HTERT RPE-1 (cell line): Measurements from ENCODE around the gene SGCD.

Experiments
- in situ Hi-C: fragments of 300-500 bp; cut with MboI; formaldehyde crosslinking; loops from 4 replicates; pipeline ENCODE4 v1.14.3; 2020; ENCODE audit warnings: low sequenced_read_pairs

Gene SGCD

GRCh38 chr5:156682971-156683370, 356.0 kb downstream of the SGCD start:
- in situ Hi-C loops = no loop called here

GRCh38 chr5:156683509-156683908, 356.5 kb downstream of the SGCD start:
- in situ Hi-C loops = no loop called here

- in situ Hi-C loops = no loop called here
These were observed 357.3 kb downstream of the SGCD start for GRCh38 chr5:156684216-156684615.

- in situ Hi-C loops = no loop called here
These were observed 358.5 kb downstream of the SGCD start for GRCh38 chr5:156685481-156685880.

- in situ Hi-C loops = no loop called here
These were observed 359.4 kb downstream of the SGCD start for GRCh38 chr5:156686380-156686779.

DNA sequence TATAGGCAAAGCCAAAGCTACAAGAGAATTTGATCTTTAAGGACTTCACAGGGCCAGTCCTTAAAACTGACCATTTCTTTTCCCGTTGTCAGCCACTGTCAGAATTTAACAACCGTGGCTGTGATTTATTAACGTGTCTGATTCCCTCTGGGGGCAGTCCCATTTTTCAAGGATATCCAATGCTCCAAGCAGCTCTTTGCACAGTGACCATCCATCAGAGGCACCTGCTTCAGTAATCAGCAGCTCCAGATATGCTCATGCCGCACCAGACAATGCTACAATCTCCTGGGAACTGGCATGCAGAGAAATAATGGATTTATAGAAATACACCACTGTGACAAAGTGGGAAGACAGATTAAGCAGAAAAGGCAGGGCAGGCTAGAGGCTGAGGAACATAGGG, 359.8 kb downstream of the SGCD start:
- in situ Hi-C loops = no loop called here

GRCh38 chr5:156687514-156687913, 360.6 kb downstream of the SGCD start:
- in situ Hi-C loops = no loop called here

DNA sequence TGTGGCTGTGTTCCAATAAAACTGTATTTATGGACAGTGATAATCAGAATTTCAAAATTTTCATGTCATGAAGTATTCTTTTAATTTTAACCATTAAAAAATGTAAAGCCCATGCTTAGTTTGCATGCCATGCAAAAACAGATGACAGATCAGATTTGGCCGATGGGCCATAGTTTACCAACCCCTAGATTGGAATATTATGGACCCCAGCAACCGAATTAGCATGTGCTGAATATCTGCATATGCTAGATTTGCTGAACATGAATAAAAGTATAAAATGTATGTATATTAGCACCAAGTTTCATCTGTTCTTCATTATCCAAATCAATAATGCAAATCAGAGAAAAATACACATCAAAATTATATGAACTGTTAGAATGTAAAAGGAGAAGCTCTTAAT, 364.6 kb downstream of the SGCD start:
- in situ Hi-C loops = no loop called here

GRCh38 chr5:156693113-156693512, 366.1 kb downstream of the SGCD start:
- in situ Hi-C loops = no loop called here

GRCh38 chr5:156694598-156694997, 367.6 kb downstream of the SGCD start:
- in situ Hi-C loops = no loop called here

DNA sequence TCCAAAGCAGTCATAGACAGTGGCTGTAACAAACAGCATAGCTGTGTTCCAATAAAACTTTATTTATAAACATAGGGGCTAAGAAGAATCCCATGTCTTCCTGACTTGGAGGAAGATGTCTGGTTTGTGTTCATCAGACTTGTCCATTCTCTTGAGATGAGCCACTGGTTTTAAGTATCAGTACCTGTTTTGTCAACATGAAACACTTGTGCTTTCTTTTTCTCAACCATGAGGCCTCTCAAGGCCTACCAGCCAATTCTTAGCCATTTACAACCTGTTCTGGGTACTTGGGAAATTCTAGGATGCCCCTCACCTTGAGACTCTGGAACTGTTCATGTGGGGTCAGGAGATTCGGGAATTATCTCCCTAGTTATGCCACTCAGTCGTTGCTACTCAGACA, 368.8 kb downstream of the SGCD start:
- in situ Hi-C loops = no loop called here

DNA sequence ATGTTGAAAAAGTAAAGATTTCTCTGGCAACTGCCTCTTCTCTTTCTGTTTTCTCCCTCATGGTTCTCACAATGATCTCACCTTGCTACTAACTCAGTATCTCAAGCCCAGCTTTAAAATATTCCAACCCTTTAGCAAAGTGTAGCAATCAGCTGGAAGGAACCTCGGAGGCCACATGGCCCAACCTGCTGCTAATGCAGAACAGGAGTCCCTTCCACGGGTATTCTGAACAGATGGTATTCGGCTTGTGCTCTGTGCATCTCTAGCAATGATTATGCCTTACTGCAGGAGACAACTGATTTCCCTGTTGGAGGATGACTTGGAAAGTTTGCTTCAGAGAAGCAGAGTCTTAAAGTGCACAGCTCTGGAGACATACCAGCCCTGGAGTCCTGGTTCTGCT, 371.4 kb downstream of the SGCD start:
- in situ Hi-C loops = no loop called here

- in situ Hi-C loops = no loop called here
These were observed 372.2 kb downstream of the SGCD start for GRCh38 chr5:156699147-156699546.

DNA sequence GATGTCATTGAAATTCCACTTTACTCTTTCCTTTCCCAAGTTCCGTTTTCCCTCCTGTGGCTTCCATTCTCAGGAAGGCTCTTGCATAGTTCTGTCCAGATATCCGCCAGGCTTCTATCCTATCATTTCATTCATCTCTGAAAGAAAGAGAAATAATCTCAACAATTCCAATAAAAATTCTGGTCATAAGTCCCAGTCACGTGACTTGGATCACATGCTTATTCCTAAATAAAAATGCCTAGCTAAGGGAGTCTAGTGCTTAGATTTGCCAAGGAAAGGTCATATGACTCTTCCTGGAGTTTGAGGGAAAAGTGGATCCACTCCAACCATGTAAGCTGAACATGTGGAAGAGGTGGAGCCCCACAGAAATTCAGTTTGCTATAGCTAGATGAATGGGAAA, 377.2 kb downstream of the SGCD start:
- in situ Hi-C loops = no loop called here

DNA sequence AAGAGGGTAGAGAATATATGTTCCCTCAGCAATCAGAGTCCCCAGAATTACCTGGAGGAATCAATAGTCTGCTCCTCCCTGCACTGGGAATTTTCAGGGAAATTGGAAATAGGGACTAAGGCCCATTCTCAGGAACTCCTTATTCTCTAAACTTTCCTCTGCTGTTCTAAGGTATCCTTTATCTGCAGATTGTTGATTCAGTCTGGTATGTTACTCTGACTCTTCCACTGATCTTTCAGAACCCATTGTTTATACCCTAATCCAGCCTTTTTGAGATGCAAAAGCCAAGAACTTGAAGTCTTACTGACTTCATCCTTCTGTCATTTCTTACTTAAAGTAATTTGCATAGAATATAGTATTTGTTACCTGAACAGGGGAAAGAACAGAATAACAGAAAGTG, 379.7 kb downstream of the SGCD start:
- in situ Hi-C loops = no loop called here

DNA sequence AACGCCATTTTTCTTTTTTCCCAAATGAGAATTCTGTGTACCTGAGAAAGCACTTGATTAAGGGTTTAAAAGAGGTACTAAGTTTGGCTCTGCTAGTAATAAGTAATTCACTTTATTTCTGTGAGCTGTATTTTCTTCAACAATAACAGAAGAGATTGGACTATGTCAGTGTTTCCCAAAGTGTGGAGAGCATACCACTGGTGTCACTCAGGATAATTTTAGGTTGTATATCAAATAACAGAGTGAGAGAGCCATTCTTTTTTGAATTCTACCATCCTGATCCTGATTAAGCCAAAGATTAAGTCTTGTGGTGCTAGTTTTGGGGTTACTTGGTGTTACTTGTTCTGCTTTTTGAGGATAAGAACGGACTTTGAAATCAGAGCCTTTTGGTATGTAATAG, 380.8 kb downstream of the SGCD start:
- in situ Hi-C loops = no loop called here

DNA sequence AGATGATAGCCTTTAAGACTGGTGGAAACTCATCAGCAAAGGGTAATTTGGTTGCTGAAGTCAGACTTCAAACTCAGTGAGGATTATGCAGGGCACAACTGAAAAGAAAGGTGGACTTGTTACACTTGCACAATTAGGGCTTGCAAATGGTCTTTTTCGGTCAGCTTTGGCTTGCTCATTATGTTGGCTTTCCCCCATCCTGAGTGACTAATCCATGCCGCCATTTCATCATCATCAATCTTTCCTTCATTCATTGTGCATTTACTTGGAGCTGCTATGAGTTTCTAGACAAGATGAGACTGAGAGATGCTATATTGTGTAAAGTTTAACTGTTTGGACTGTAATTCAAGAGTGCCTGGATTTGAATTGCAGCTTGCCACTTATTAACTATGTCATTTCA, 388.3 kb downstream of the SGCD start:
- in situ Hi-C loops = no loop called here

- in situ Hi-C loops = no loop called here
These were observed 389.8 kb downstream of the SGCD start for GRCh38 chr5:156716591-156717380.

GRCh38 chr5:156718985-156719384, 392.0 kb downstream of the SGCD start:
- in situ Hi-C loops = no loop called here

GRCh38 chr5:156722358-156722757, 395.4 kb downstream of the SGCD start:
- in situ Hi-C loops = no loop called here

GRCh38 chr5:156735477-156735876, 408.5 kb downstream of the SGCD start:
- in situ Hi-C loops = no loop called here

- in situ Hi-C loops = no loop called here
These were observed 414.6 kb downstream of the SGCD start for GRCh38 chr5:156741516-156741915.

- in situ Hi-C loops = no loop called here
These were observed 426.9 kb downstream of the SGCD start for GRCh38 chr5:156753846-156754245.
